Islet precursor cell (in vitro differentiated cells): Measurements from ENCODE around the gene SULT1A2.
"Not testable (repeated sequence)": the region's sequence is repeated elsewhere in the genome, so short reads cannot be mapped to it uniquely, and the experiment has no call there.

Experiments used
- DNase-seq: peaks from one replicate; pipeline ENCODE4 v3.0.0-alpha.2; 2018

SULT1A2 gene

DNA sequence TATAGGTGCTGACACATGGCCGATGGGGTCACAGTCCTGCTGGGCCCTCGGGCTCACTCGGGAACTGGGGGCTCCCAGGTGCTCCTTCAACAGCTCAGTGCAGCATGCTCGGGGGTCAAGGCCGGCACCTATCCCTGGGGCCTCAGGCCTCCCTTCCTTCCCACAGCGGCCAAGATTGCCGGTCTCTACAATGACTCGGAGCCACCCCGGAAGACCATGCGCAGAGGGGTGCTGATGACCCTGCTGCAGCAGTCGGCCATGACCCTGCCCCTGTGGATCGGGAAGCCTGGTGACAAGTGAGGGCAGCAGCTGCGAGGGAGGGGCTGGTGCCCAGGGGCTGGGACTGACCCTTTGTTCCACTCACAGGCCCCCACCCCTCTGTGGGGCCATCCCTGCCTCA, 6.9 kb downstream of the SULT1A2 start:
- DNase-seq = no peak

DNA sequence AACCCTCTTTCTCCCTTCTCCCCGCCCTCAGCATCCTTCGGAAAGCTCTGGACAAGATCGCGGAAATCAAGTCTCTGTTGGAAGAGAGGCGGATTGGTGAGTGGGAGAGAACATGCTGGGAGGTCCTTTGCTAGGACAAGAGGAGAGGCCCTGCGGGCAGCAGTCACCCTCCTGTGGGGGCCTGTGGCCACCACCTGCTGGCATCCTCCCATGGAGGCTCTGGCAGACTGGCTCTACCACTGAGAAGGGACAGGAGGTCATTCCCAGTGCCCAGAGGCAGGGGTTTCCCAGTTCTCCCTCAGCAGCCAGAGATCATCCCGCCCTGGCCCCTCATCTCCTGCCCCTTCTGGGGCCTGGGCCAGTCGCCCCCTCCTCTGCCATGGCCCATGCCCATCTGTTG, 7.8 kb downstream of the SULT1A2 start:
- DNase-seq = no peak

- DNase-seq = peak; percentile 73
Observed at GRCh38 chr16:28587386-28587785, 9.5 kb downstream of the SULT1A2 start.

GRCh38 chr16:28586466-28586865, 10.4 kb downstream of the SULT1A2 start:
- DNase-seq = no peak

GRCh38 chr16:28585674-28586073, 11.2 kb downstream of the SULT1A2 start:
- DNase-seq = no peak

GRCh38 chr16:28580726-28581315, 16.0 kb downstream of the SULT1A2 start:
- no peak for DNase-seq

GRCh38 chr16:28575446-28576109, 21.3 kb downstream of the SULT1A2 start:
- no peak for DNase-seq

GRCh38 chr16:28574925-28575324, 21.9 kb downstream of the SULT1A2 start:
- DNase-seq = no peak

DNA sequence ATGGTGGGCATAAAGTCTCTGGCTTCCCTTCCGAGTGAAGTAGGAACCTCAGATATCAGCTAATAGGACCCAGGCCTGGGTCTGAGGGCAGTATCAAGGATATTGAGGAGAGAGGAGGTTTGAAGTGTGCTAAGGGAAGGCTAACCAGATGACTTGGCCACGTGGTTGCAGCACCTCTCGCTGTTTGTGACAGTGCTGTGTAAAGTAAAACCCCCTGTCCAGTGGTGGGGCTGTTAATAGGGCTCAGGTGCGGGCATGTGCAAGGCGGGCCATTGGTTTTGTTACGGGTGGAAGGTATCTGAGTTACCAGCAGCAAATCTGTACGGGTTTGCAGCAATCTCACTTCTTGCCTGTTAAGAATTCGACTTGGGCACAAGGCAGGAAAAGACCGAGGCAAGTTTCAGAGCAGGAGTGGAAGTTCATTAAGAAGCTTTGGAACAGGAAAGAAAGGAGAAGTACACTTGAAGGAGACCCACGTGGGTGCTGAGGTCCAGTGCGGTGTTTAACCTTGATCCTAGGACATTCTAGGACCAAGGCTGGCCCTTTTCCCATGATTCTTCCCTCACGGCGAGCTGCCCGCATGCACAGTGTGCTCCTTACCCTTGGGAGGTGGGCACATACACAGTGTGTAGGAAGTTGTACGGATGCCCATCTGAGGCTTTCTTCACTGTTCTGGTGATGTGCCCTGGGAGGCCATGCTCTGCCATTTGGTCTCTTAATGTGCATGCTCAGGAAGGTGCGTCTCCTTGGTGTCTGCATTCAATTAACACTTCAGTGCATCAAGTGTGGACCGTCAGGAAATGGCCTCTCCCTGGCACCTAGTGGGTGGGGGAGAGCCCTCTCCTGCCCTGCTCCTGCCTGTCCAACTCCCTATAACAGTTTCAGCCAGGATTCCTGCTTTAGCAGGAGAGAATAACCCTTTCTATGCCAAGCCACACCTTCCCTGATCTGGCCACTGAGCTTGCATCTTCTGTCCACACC, 22.8 kb downstream of the SULT1A2 start:
- no peak for DNase-seq

DNA sequence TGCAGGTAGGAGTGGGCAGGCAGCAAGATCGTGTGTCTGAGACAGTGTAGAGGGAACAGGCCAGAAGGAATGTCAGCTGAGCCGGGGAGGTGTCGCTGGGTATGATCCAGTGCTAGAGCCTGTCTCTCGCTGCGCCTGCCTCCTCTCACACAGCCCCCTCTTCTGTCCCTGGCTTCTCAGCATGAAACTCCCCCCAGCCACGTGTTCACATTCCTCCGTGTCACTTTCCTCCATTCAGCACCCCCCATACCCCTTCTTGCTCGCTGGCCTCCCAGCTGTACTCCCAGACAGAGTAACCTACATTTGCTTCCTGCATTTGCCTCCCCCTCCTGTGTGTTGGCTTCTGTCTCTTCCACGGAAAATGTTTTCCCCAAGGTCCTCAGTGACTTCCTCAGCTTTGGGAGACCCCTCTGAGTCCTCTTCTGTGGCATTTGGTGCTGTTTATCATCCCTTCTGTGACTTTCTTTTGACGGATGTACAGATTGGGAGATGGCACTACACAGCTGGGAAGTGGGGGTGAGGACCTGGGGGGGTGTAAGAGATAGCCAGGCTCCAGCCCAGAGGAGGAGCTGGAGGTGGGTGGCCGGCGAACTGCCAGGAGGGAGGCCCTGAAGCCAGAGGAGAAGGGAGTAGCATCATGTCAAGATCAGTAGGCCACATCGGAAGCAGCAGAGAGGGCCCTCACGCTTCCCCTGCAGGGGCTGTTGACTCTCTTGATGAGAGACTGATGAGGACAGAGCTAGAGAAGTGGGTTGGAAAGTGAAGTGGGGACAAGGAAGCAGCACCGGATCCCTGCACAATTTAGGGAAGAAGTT, 23.9 kb downstream of the SULT1A2 start:
- DNase-seq = peak; percentile 82

GRCh38 chr16:28569968-28570752, 26.7 kb downstream of the SULT1A2 start:
- no peak for DNase-seq

GRCh38 chr16:28569021-28569420, 27.8 kb downstream of the SULT1A2 start:
- DNase-seq = no peak

- DNase-seq = no peak
Observed at GRCh38 chr16:28567292-28567691, 29.6 kb downstream of the SULT1A2 start.

GRCh38 chr16:28566233-28566925, 30.5 kb downstream of the SULT1A2 start:
- DNase-seq = not testable (repeated sequence)

GRCh38 chr16:28563218-28563617, 33.6 kb downstream of the SULT1A2 start:
- no peak for DNase-seq

DNA sequence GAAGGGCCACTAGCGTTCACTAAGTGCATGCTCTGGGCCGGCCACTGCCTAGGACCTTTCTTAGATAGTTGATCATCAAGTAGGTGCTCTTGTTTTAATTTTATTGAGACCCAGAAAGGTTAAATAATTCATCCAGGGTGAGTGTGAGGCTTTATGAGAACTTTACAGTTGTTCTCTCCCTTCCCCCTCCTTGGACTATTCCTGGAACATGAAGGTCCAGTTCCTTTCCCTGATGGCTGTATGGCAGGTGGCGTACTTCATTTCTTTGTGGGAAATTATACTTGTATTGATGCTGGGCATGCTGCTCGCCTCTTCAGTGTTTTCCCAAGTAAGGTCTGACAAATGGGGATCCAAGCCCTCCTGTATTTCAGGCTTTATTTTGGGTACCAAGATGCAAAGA, 34.7 kb downstream of the SULT1A2 start:
- DNase-seq = no peak

- DNase-seq = no peak
Observed at GRCh38 chr16:28561557-28562187, 35.2 kb downstream of the SULT1A2 start.

DNA sequence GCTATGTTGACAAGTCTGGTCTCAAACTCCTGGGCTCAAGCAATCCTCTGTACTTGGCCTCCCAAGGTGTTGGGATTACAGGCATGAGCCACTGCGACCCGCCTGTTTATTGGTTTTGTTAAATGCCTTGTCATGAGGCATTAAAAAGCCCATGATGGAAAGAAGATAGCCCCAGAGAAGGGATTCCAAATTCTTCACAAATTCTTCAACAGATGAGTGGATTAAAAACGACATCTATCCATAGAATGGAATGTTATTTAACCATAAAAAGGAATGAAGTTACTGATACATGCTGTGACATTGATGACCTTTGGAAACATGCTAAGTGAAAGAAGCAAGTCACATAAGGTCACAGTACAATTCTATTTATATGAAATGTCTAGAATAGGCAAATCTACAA, 38.4 kb downstream of the SULT1A2 start:
- no peak for DNase-seq

- DNase-seq = no peak
Observed at GRCh38 chr16:28556914-28557320, 39.9 kb downstream of the SULT1A2 start.

DNA sequence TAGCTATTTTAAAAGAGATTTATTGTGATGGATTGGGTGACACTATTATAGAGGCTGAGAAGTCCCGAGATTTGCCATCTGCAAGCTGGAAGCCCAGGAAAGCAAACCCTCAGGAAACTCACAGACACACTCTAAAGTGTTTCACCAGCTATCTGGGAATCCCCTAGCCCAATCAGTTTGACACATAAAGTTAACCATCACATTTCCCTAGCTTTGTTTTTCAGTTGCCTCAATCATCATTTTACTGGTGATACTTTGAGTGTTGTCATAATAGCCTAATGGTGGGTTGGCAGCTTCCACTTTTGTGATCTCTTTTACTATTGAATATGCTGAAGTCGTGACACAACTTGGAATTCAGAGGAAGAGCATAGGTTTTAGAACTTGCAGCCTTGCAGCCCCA, 41.3 kb downstream of the SULT1A2 start:
- no peak for DNase-seq
